GM19452 (cell line): Measurements from ENCODE around the gene UNC5C.

Experiments used
- ATAC-seq: cut with Tn5 transposase; IDR thresholded peaks from one replicate; pipeline ENCODE4 v1.9.1; 2021; ENCODE audit not compliant: unreplicated experiment

Gene UNC5C

GRCh38 chr4:95548738-95549245 lies at the start of gene UNC5C:
TSS of gene UNC5C (minus strand) at chr4:95548973.
- no peak for ATAC-seq

- no peak for ATAC-seq
Measured at GRCh38 chr4:95596676-95597075, 47.9 kb upstream of the UNC5C start.

- ATAC-seq = no peak
Measured at GRCh38 chr4:95594629-95595028, 45.9 kb upstream of the UNC5C start.

- ATAC-seq = no peak
Measured at GRCh38 chr4:95594013-95594412, 45.2 kb upstream of the UNC5C start.

GRCh38 chr4:95591278-95591677 lies 42.5 kb upstream of the UNC5C start:
- ATAC-seq = no peak

- ATAC-seq = no peak
Measured at GRCh38 chr4:95590615-95591014, 41.8 kb upstream of the UNC5C start.

GRCh38 chr4:95585016-95585695 lies 36.4 kb upstream of the UNC5C start:
- no peak for ATAC-seq

- ATAC-seq = no peak
Measured at GRCh38 chr4:95580226-95580625, 31.5 kb upstream of the UNC5C start.

GRCh38 chr4:95572304-95572991 lies 23.7 kb upstream of the UNC5C start:
- no peak for ATAC-seq

- ATAC-seq = no peak
Measured at GRCh38 chr4:95571577-95571976, 22.8 kb upstream of the UNC5C start.

GRCh38 chr4:95563638-95564337 lies 15.0 kb upstream of the UNC5C start:
- no peak for ATAC-seq

- ATAC-seq = no peak
Measured at GRCh38 chr4:95560774-95561173, 12.0 kb upstream of the UNC5C start.

- ATAC-seq = no peak
Measured at GRCh38 chr4:95556207-95556859, 7.6 kb upstream of the UNC5C start.

GRCh38 chr4:95552942-95553550 lies 4.3 kb upstream of the UNC5C start:
- no peak for ATAC-seq

- ATAC-seq = no peak
Measured at GRCh38 chr4:95551653-95552052, 2.9 kb upstream of the UNC5C start.

GRCh38 chr4:95550115-95550987 lies 1.6 kb upstream of the UNC5C start:
- ATAC-seq = no peak

GRCh38 chr4:95549246-95550114 lies 707 bp upstream of the UNC5C start:
- ATAC-seq = peak; percentile 95

GRCh38 chr4:95547715-95548471 lies 880 bp downstream of the UNC5C start:
- ATAC-seq = no peak
